Activated T-cell treated with anti-CD3 and anti-CD28 coated beads, Interleukin-2, amount 50 U/mL, for 24 hours (primary cell): Measurements from ENCODE around the gene RBMS1.
"Not testable (repeated sequence)": the region's sequence is repeated elsewhere in the genome, so short reads cannot be mapped to it uniquely, and the experiment has no call there.

Experiments used
- DNase-seq: peaks from one replicate; pipeline ENCODE4 v3.0.0-alpha.2; 2020
- H3K27ac Mint-ChIP-seq: 2 replicates; pipeline ENCODE4 v1.8.0; 2020; ENCODE audit warnings: mild to moderate bottlenecking, mixed read lengths
- H3K27me3 Mint-ChIP-seq: 2 replicates; pipeline ENCODE4 v1.8.0; 2020; ENCODE audit warnings: mixed read lengths
- H3K36me3 Mint-ChIP-seq: 2 replicates; pipeline ENCODE4 v1.8.0; 2020; ENCODE audit warnings: low read depth, mixed read lengths
- H3K4me1 Mint-ChIP-seq: 2 replicates; pipeline ENCODE4 v1.8.0; 2020; ENCODE audit warnings: low read depth, mixed read lengths
- H3K4me3 Mint-ChIP-seq: 2 replicates; pipeline ENCODE4 v1.8.0; 2020; ENCODE audit warnings: mild to moderate bottlenecking, moderate library complexity, mixed read lengths
- H3K9me3 Mint-ChIP-seq: 2 replicates; pipeline ENCODE4 v1.8.0; 2020; ENCODE audit warnings: mixed read lengths

Gene RBMS1

DNA sequence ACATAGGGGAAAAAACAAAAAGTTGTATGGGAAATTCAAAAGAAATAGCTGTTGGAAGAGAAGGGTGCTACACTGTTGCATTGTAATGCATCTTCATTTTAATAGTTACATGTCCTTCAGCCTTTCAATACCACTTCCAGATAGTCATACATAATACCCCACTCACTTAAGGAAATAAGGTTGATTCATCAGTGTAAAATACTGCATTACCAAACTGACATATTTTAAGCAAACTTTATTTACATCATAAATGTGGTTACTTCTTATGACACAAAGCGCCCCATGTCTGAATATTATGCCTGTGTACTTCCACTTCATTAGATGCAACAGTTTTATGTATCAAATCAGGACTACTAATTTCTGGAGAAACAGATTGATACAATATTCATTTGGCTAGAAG is 4.5 kb downstream of the RBMS1 start:
- Mint-ChIP-seq H3K36me3 (peaks cover 7% of the 10 kb centered on the region), H3K4me3 (no peak overlapping the region), H3K9me3 (no peaks in the 10 kb centered on the region), H3K27me3 (no peaks in the 10 kb centered on the region), H3K27ac (peak overlapping the region; percentile 82), H3K4me1 (peaks cover 74% of the 10 kb centered on the region)
- DNase-seq, result no peak

DNA sequence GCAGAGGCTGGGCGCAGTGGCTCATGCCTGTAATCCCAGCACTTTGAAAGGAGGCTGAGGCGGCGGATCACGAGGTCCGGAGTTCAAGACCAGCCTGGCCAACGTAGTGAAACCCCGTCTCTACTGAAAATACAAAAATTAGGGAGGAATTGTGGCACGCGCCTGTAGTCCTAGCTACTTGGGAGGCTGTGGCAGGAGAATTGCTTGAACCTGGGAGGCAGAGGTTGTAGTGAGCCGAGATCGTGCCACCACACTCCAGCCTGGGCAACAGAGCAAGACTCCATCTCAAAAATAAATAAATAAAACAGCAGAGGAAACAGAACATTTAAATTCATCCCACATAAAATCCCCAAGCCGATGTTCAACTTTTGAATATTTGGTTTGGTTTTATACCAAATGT is 5.3 kb downstream of the RBMS1 start:
- not testable (repeated sequence) for H3K4me3 Mint-ChIP-seq, DNase-seq, H3K27me3 Mint-ChIP-seq, H3K36me3 Mint-ChIP-seq, H3K9me3 Mint-ChIP-seq
- Mint-ChIP-seq H3K27ac (peak overlapping the region; percentile 24), H3K4me1 (peaks cover 81% of the 10 kb centered on the region)

DNA sequence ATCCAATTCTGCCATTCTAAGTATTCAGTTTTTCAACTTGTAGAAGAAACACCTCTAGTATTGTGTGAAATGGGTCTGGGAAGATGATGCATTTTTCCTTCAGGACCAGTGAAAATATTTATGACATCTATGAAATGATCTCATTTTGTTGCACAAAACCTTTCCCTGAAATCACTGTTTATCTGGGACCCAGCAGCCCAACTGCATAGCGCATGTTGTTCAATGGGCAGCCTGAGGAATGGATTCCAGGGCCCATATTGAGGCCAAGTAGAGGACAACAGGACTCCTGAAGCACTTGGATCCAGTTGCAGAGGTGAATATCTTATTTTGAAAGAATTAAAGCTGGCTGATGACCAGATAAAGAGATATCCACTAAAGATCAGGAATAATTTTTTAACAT is 7.3 kb downstream of the RBMS1 start:
- Mint-ChIP-seq H3K27ac (peak overlapping the region; percentile 60), H3K4me3 (no peak overlapping the region), H3K4me1 (peaks cover 83% of the 10 kb centered on the region), H3K36me3 (no peaks in the 10 kb centered on the region), H3K27me3 (no peaks in the 10 kb centered on the region), H3K9me3 (no peaks in the 10 kb centered on the region)
- DNase-seq, result no peak

DNA sequence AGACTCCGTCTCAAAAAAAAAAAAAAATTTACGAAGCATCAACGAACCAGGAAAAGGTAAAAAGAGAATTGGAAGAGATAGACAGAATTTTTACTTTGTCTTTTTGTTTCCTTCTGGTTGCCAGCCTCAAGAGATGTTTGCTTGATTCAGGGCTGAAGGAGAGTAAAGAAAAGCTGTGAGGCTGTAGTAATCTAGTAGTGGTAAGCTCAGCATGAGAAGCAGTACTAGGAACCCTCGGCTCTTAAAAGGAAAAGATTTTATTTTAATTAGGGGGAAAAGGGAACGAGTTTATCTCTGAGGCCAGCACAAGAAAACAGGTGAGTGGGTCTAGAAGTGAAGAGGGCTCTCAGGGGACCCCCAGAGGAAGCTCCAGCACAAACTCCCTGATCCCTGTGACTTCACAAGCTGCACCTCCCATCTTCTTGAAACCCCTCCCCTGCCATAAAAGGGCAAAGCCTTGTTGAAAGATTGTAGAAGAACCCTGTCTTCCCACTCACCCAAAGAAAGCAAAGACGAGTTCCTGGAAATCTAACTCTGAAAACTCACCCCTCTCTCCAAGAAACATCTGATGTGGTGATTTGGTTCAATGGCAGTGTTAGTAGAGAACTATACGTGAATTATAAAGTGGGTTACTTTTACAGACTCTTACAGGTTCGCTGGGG is 8.6 kb downstream of the RBMS1 start:
- DNase-seq, result no peak
- Mint-ChIP-seq H3K27me3 (no peaks in the 10 kb centered on the region), H3K9me3 (no peaks in the 10 kb centered on the region), H3K4me3 (peak overlapping the region; percentile 72), H3K27ac (peak overlapping the region; percentile 92), H3K36me3 (no peaks in the 10 kb centered on the region), H3K4me1 (peaks cover 79% of the 10 kb centered on the region)

DNA sequence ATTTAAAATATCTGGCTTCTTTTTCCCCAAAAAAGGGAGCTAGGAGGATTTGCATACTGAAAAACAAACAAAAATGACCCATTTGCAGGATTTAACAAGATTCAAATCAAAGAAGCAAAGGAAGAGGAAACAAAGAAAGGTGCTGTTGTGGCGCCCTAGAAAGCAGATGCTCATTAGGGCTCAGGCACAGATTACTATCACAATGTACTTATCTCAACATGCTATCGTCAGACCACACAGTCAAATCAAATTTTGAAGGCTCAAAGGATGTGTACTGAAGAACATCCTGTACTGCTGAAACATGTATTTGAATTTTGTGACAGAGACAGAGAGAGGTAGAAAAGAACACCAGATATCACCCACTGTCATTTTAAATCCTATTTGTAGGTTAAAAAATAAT is 10.9 kb downstream of the RBMS1 start:
- Mint-ChIP-seq H3K4me1 (peaks cover 76% of the 10 kb centered on the region), H3K9me3 (no peaks in the 10 kb centered on the region), H3K36me3 (peaks cover 3% of the 10 kb centered on the region), H3K4me3 (peak overlapping the region; percentile 15), H3K27me3 (no peaks in the 10 kb centered on the region), H3K27ac (peak overlapping the region; percentile 80)
- DNase-seq, result no peak

DNA sequence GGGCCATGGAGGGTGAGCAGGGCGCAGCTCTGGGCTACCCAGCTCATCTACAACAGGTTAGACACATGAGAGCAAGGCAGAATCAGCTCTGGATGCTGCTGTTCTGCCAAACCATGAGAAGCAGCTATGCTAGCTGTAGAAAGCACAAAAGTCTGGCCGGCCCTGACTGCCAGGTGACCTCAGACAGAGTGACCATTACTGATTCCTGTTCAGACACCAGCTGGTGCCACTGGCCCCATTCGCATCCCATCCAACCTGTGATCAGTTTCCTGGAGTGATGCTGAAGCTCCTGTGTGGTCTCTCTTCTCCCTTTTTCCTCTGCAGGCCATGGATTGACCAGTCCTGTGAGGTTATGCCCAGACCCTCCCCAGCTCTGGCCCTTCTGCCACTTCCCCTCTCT is 14.3 kb downstream of the RBMS1 start:
- Mint-ChIP-seq H3K4me3 (no peak overlapping the region), H3K36me3 (peaks cover 3% of the 10 kb centered on the region), H3K27me3 (no peaks in the 10 kb centered on the region), H3K4me1 (peaks cover 65% of the 10 kb centered on the region), H3K9me3 (no peaks in the 10 kb centered on the region), H3K27ac (peak overlapping the region; percentile 57)
- no peak for DNase-seq

DNA sequence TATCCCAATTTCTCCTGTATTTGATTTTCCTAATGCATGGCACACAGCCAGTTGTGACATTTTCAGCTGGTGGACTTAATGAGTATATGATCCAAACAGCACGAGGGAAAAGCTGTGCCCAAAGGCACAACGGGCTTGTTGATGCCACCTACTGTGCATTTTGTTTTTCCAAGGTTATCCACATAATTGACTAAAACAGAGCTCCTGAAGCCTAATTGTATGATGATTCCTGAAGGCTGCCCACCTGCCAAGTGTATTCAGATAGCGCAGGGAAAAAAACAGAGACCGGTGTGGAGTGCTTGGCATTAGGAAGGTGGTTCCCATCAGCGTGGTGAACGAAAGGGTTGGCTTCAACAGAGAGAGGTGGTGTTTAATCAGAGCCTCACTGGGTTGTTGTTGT is 14.9 kb downstream of the RBMS1 start:
- Mint-ChIP-seq H3K36me3 (peaks cover 3% of the 10 kb centered on the region), H3K4me3 (no peak overlapping the region), H3K27me3 (no peaks in the 10 kb centered on the region), H3K4me1 (peaks cover 65% of the 10 kb centered on the region), H3K27ac (no peak overlapping the region), H3K9me3 (no peaks in the 10 kb centered on the region)
- no peak for DNase-seq

DNA sequence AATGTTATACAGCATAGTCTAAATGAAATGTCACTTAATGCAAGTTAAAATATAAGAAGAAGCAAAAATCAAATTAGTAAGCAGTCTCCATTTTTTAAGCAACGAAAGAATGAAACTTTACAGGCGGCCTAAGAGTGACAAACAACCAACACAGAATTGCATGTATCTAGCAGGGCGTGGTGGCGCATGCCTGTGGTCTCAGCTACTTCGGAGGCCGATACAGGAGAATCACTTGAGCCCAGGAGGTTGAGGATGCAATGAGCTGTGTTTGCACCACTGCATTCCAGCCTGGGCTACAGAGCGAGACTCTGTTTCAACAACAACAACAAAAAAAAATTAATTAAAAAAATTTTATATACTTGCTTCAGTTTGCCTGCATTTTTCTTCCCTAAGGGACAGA is 16.6 kb downstream of the RBMS1 start:
- H3K9me3 Mint-ChIP-seq, result no peaks in the 10 kb centered on the region
- H3K4me1 Mint-ChIP-seq, result peaks cover 69% of the 10 kb centered on the region
- H3K27me3 Mint-ChIP-seq, result no peaks in the 10 kb centered on the region
- H3K4me3 Mint-ChIP-seq, result no peak overlapping the region
- no peak for DNase-seq
- peaks cover 3% of the 10 kb centered on the region for H3K36me3 Mint-ChIP-seq
- H3K27ac Mint-ChIP-seq, result no peak overlapping the region

DNA sequence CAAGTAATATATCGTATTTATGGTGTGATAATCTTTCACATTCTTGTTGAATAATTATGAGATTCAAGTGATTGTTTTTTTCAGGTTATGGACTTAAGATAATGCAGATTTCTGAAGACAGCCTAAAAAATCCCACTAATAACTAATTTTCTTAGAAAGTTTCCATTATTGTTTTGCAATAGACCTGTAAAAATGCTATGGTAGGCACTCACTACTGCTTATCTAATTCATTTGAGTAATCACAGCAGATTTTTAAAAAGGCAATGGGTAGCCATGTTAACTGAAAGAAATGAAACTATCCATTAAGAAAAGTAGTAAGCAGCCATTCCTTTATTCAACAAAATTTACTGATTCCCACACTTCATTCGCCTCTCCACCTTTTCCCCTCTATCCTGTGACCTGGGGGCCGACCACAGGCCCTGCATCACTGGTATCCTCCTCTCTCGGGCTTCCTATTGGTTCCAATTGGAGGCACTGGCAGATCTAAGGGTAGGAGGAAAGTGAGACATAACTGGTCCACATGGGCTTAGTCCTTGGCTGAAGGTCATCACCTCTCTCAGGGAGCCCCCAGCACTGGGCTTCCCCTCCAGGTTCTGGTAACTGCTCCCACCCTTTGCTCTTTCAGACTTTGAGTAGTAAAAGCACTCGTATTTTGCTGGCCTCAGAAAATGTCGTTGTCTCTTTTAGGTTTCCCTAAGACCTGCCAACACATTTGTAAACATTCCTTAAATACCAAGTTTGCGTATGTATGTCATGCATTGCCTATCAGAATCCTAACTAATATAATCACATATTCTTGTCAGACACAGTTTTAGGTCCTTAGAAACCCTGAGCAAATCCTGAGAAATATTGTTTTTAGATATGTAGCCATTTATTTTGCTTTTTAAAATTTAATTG is 18.5 kb downstream of the RBMS1 start:
- H3K27me3 Mint-ChIP-seq, result no peaks in the 10 kb centered on the region
- DNase-seq, result no peak
- H3K4me1 Mint-ChIP-seq, result peaks cover 70% of the 10 kb centered on the region
- H3K36me3 Mint-ChIP-seq, result peaks cover 3% of the 10 kb centered on the region
- no peak overlapping the region for H3K4me3 Mint-ChIP-seq
- peak overlapping the region; percentile 84 for H3K27ac Mint-ChIP-seq
- no peaks in the 10 kb centered on the region for H3K9me3 Mint-ChIP-seq

DNA sequence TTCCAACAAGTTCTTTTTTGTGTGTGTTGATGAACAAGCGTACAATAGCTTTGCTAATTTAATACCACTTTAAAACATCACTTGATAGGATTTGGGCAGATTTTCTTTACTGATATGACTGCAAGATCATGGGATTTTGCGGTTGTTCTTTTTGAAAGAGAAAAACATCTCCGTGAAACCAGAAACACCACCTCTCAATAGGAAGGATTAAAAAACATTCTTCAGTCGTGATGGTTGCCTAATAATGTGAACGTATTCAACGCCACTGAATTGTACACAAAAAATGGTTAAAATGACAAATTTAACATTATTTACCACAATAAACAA is 19.3 kb downstream of the RBMS1 start:
- H3K4me1 Mint-ChIP-seq, result peaks cover 72% of the 10 kb centered on the region
- peaks cover 3% of the 10 kb centered on the region for H3K36me3 Mint-ChIP-seq
- H3K27ac Mint-ChIP-seq, result peak overlapping the region; percentile 84
- H3K4me3 Mint-ChIP-seq, result peak overlapping the region; percentile 57
- no peaks in the 10 kb centered on the region for H3K9me3 Mint-ChIP-seq
- DNase-seq, result no peak
- no peaks in the 10 kb centered on the region for H3K27me3 Mint-ChIP-seq

DNA sequence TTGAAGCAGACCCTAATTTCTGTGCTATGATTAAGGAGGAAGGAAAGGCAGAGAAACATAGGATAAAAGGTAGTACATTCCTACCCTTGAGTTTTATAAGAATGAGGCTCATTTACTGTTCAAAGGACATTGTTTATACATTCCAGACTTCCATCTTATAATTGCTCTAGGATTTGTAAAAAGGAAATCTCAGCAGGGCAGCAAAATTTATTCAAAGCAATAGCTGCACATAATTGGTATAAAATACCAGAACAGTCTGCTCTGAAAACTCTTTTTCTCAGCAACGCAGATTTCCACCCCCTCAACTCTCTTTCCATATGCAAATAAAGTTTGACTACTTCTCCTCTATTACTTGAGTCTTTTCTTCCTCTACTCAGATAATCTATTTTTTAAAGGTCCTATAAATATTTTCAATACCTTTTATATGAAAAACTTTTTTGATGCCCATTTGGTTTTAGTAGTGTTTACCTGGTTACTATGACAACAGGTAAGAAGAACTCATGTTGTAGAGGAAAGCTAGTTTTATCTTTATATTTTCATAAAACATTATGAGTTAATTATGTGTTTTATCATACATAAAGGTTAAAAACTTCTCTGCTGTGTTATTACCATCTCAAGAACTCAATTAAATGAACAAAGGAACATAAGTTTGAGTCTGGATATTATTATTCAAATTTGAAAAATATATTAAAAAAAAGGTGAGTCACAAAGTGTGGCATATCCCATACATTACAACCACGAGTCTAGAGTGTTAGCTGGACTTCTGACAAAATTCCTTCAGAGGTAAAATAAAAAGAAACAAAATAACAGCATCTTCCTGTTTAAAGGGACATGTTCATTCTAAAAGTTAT is 19.9 kb downstream of the RBMS1 start:
- peak overlapping the region; percentile 84 for H3K27ac Mint-ChIP-seq
- peaks cover 72% of the 10 kb centered on the region for H3K4me1 Mint-ChIP-seq

DNA sequence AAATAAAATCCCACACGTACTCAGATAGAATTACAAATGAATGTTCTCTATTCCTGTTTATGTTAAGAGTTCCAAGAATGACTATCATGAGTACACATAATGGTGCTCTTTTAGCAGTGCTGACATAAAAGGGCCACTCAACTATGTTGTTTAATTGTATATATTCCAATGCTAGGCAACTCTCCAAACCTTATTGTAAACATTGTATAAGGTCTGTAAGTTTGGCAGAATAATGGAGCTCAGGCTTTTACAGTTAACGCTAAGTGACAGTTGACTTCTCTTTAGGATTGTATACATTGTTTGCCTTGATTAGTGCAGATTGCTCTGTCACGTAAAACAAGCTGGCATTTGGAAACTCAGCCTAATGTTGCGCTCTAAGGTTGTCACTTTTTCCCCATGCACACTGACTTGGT is 20.8 kb downstream of the RBMS1 start:
- no peak for DNase-seq
- no peak overlapping the region for H3K4me3 Mint-ChIP-seq

More for the DNA sequence above, 19.9 kb downstream of the RBMS1 start:
- Mint-ChIP-seq H3K36me3 (peaks cover under 1% of the 10 kb centered on the region), H3K27me3 (no peaks in the 10 kb centered on the region), H3K4me3 (peak overlapping the region; percentile 57), H3K9me3 (no peaks in the 10 kb centered on the region)
- DNase-seq, result no peak

DNA sequence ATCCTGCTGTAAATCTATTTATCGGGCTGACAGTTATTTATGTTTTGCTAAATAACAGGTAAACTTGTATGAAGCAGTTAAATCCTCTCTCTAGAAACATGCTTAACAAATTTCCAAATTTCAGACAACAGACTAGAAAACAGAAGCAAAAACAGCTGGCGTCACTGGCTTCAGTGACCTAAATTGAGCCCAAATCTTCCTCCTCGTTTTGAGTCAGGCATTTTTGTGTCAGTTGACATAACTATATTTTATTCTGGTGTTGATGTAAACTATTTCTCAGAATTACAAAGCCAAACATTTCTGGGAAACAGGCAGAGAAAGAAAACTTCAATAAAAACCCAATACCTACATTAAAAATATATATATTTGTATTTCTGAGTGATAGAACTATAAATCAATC is 21.7 kb downstream of the RBMS1 start:
- Mint-ChIP-seq H3K36me3 (no peaks in the 10 kb centered on the region), H3K27me3 (no peaks in the 10 kb centered on the region), H3K4me1 (peaks cover 78% of the 10 kb centered on the region), H3K4me3 (no peak overlapping the region), H3K9me3 (no peaks in the 10 kb centered on the region), H3K27ac (peak overlapping the region; percentile 76)
- no peak for DNase-seq

More for the DNA sequence above, 20.8 kb downstream of the RBMS1 start:
- peaks cover 75% of the 10 kb centered on the region for H3K4me1 Mint-ChIP-seq
- peak overlapping the region; percentile 76 for H3K27ac Mint-ChIP-seq
- H3K9me3 Mint-ChIP-seq, result no peaks in the 10 kb centered on the region
- H3K36me3 Mint-ChIP-seq, result no peaks in the 10 kb centered on the region
- H3K27me3 Mint-ChIP-seq, result no peaks in the 10 kb centered on the region

DNA sequence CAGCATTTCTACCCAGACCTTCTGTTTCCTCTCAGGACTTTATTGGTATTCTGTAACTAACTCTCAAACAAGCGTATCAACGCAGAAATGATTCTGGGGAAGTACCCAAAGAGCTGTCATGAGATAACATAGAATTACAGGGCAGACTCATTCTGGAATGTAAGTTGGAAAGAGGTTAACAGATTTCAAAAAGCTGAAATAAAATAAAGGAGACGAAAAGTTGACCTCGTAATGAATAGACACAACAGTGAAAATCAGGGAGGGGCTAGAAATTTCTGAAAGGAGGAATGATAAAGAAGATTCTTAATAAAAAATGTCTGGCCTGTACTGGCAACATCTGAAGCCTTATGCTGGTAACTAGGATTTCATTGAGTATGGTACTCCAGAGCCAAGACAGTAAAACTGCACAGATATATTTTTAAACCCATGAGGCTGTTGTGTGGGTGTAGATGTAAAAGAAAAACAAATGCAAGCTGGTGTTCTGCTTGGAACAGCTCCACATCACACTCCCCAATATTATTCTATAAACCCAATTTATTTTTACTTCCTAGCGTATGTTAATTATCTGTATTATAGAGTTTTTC is 23.9 kb downstream of the RBMS1 start:
- H3K4me3 Mint-ChIP-seq, result no peak overlapping the region
- H3K36me3 Mint-ChIP-seq, result no peaks in the 10 kb centered on the region
- no peak for DNase-seq
- H3K4me1 Mint-ChIP-seq, result peaks cover 85% of the 10 kb centered on the region
- H3K27ac Mint-ChIP-seq, result peak overlapping the region; percentile 44
- H3K27me3 Mint-ChIP-seq, result no peaks in the 10 kb centered on the region
- H3K9me3 Mint-ChIP-seq, result no peaks in the 10 kb centered on the region
